HG03558 (cell line): ENCODE data around the gene TAB3.

ENCODE experiments used
- ATAC-seq: cut with Tn5 transposase; IDR thresholded peaks from one replicate; pipeline ENCODE4 v1.9.1; 2021; ENCODE audit warnings: moderate number of reproducible peaks; ENCODE audit not compliant: unreplicated experiment; ENCODE audit errors: extremely low read depth

The TAB3 gene

GRCh38 chrX:30889147-30890140 lies at the start of gene TAB3:
Gene TAB3 (minus strand): TSS chrX:30889254. CDS start chrX:30859588, 29,666 bp downstream.
- peak; percentile 84 for ATAC-seq

GRCh38 chrX:30938295-30938694 lies 49.2 kb upstream of the TAB3 start:
- no peak for ATAC-seq

GRCh38 chrX:30935985-30936384 lies 46.9 kb upstream of the TAB3 start:
- no peak for ATAC-seq

- ATAC-seq, result no peak
These were observed 42.9 kb upstream of the TAB3 start for GRCh38 chrX:30931920-30932319.

- ATAC-seq, result no peak
These were observed 41.6 kb upstream of the TAB3 start for GRCh38 chrX:30930679-30931078.

- no peak for ATAC-seq
These were observed 41.1 kb upstream of the TAB3 start for GRCh38 chrX:30930143-30930542.

GRCh38 chrX:30920271-30920670 lies 31.2 kb upstream of the TAB3 start:
- ATAC-seq, result no peak

GRCh38 chrX:30918480-30918879 lies 29.4 kb upstream of the TAB3 start:
- no peak for ATAC-seq

GRCh38 chrX:30913492-30913891 lies 24.4 kb upstream of the TAB3 start:
- ATAC-seq, result no peak

GRCh38 chrX:30910124-30910860 lies 21.2 kb upstream of the TAB3 start:
- no peak for ATAC-seq

GRCh38 chrX:30906726-30907125 lies 17.7 kb upstream of the TAB3 start:
- ATAC-seq, result no peak

GRCh38 chrX:30905321-30905720 lies 16.3 kb upstream of the TAB3 start:
- ATAC-seq, result no peak

GRCh38 chrX:30904632-30905031 lies 15.6 kb upstream of the TAB3 start:
- ATAC-seq, result no peak

GRCh38 chrX:30904186-30904585 lies 15.1 kb upstream of the TAB3 start:
- no peak for ATAC-seq

- no peak for ATAC-seq
These were observed 11.2 kb upstream of the TAB3 start for GRCh38 chrX:30900227-30900626.

- no peak for ATAC-seq
These were observed 9.8 kb upstream of the TAB3 start for GRCh38 chrX:30898886-30899285.

GRCh38 chrX:30895370-30895769 lies 6.3 kb upstream of the TAB3 start:
- ATAC-seq, result no peak

- no peak for ATAC-seq
These were observed 4.2 kb upstream of the TAB3 start for GRCh38 chrX:30893206-30893605.

- no peak for ATAC-seq
These were observed 3.5 kb upstream of the TAB3 start for GRCh38 chrX:30892591-30892990.

GRCh38 chrX:30888526-30889146 lies 418 bp downstream of the TAB3 start:
- ATAC-seq, result peak; percentile 7

GRCh38 chrX:30887721-30888120 lies 1.3 kb downstream of the TAB3 start:
- no peak for ATAC-seq
